Testis (tissue), 2 donors: ENCODE measurements around the gene PRRT2.

Experiments used
- CTCF ChIP-seq, 3 experiments: fragments of 450-650 bp in 2 of 3; fragments of 200-600 bp in 1 of 3; sonication (generic) in 1 of 3; IDR thresholded peaks; one replicate each; pipeline ENCODE4 v1.5.1; 2016 to 2019; ENCODE audit warnings: antibody characterized with exemption in 3 of 3, mild to moderate bottlenecking in 2 of 3, moderate library complexity in 1 of 3
- POLR2A ChIP-seq: fragments of 450-650 bp; IDR thresholded peaks from one replicate; pipeline ENCODE4 v1.6.1; 2017; ENCODE audit warnings: antibody characterized with exemption, mild to moderate bottlenecking, moderate library complexity

GRCh38 chr16:29830774-29831173, 18.8 kb downstream of the PRRT2 start:
- no peak for TF ChIP-seq CTCF (IDR thresholded peaks at IDR 0.05)
- no peak for TF ChIP-seq POLR2A
